ENCODE results near the gene GLB1L2. TPM values are rescaled to one million over a fixed set of nuclear protein-coding genes. Genes with fewer than 3 reads are reported as not detected.

GLB1L2 gene
- total RNA-seq, 1 donor from 2014 or later, result 4.2 TPM

- no peak for DNase-seq (ENCODE audit: low read depth)
These were observed 36.0 kb downstream of the GLB1L2 start for GRCh38 chr11:134367781-134368180.

GRCh38 chr11:134369656-134370525, 38.1 kb downstream of the GLB1L2 start:
- no peak for DNase-seq (ENCODE audit: low read depth)

- no peak for DNase-seq (ENCODE audit: low read depth)
These were observed 39.0 kb downstream of the GLB1L2 start for GRCh38 chr11:134370526-134371435.

GRCh38 chr11:134371436-134372185, 39.8 kb downstream of the GLB1L2 start:
- DNase-seq (ENCODE audit: low read depth), result no peak

GRCh38 chr11:134372536-134372935, 40.7 kb downstream of the GLB1L2 start:
- DNase-seq (ENCODE audit: low read depth), result no peak

GRCh38 chr11:134372961-134373360, 41.2 kb downstream of the GLB1L2 start:
- no peak for DNase-seq (ENCODE audit: low read depth)

GRCh38 chr11:134373591-134374052, 41.8 kb downstream of the GLB1L2 start:
- DNase-seq (ENCODE audit: low read depth), result no peak

GRCh38 chr11:134374171-134374570, 42.4 kb downstream of the GLB1L2 start:
- DNase-seq (ENCODE audit: low read depth), result no peak

GRCh38 chr11:134374891-134375550, 43.2 kb downstream of the GLB1L2 start:
- no peak for DNase-seq (ENCODE audit: low read depth)

- no peak for DNase-seq (ENCODE audit: low read depth)
These were observed 44.5 kb downstream of the GLB1L2 start for GRCh38 chr11:134376150-134376921.

GRCh38 chr11:134377876-134378275, 46.1 kb downstream of the GLB1L2 start:
- no peak for DNase-seq (ENCODE audit: low read depth)

- no peak for DNase-seq (ENCODE audit: low read depth)
These were observed 47.5 kb downstream of the GLB1L2 start for GRCh38 chr11:134379241-134379640.

- no peak for DNase-seq (ENCODE audit: low read depth)
These were observed 48.4 kb downstream of the GLB1L2 start for GRCh38 chr11:134380229-134380628.

- no peak for DNase-seq (ENCODE audit: low read depth)
These were observed 49.0 kb downstream of the GLB1L2 start for GRCh38 chr11:134380785-134381184.

- DNase-seq (ENCODE audit: low read depth), result no peak
These were observed 50.5 kb downstream of the GLB1L2 start for GRCh38 chr11:134382257-134382656.

- no peak for DNase-seq (ENCODE audit: low read depth)
These were observed 51.0 kb downstream of the GLB1L2 start for GRCh38 chr11:134382830-134383229.

GRCh38 chr11:134383576-134384221, 51.9 kb downstream of the GLB1L2 start:
- no peak for DNase-seq (ENCODE audit: low read depth)

GRCh38 chr11:134384406-134384805, 52.6 kb downstream of the GLB1L2 start:
- DNase-seq (ENCODE audit: low read depth), result no peak

GRCh38 chr11:134385171-134385570, 53.4 kb downstream of the GLB1L2 start:
- no peak for DNase-seq (ENCODE audit: low read depth)

Measured in renal cortical epithelial cell (primary cell).